CD4-positive, alpha-beta T cell treated with Interleukin-12 subunit alpha and Interleukin-12 subunit beta, for 1 hour (primary cell): ENCODE measurements around the gene CRTAP.
"Not testable (repeated sequence)": the region's sequence is repeated elsewhere in the genome, so short reads cannot be mapped to it uniquely, and the experiment has no call there.

Source experiments
- DNase-seq: peaks from one replicate; pipeline ENCODE4 v3.0.0-alpha.2; 2020

CRTAP gene

DNA sequence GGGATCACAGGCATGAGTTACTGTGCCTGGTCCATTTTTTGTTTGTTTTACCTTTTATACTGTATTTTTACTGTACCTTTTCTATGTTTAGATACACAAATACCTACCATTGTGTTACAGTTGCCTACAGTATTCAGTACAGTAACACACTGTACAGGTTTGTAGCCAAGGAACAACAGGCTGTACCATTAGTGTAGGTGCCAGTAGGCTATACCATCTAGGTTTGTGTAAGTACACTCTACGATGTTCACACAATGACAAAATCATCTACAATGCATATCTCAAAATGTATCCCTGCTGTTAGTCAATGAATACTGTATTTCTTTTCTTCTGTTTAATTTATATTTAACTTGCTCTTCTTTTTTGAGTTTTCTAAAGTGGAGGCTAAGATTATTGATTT lies 67.8 kb downstream of the CRTAP start:
- not testable (repeated sequence) for DNase-seq

GRCh38 chr3:33184863-33185262 lies 71.0 kb downstream of the CRTAP start:
- DNase-seq = no peak

GRCh38 chr3:33186524-33187367 lies 72.9 kb downstream of the CRTAP start:
- DNase-seq = no peak

DNA sequence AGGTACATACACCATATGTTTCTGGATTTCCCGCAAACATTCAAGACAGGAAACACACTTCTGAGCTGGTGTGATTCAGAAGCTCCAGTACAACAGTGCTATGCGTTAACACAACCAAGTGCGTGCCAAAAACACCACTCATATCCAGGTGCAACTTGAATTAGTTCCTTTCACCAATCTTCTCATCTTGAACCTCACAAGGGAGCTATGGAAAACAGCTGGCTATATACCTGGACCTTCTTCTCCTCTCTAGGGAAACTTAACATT lies 73.5 kb downstream of the CRTAP start:
- no peak for DNase-seq

- no peak for DNase-seq
Observed at GRCh38 chr3:33194303-33194702, 80.5 kb downstream of the CRTAP start.

- DNase-seq = no peak
Observed at GRCh38 chr3:33196538-33196937, 82.7 kb downstream of the CRTAP start.
